RWPE1 (cell line): ENCODE results near the gene CALN1.

Source experiments
- CTCF ChIA-PET: fragments of 350-600 bp; sonication (Branson Sonifier 250); formaldehyde crosslinking; extraction: SDS; loops from one replicate; lab custom pipeline; 2021; lab: Yijun Ruan, JAX
- POLR2A ChIA-PET: fragments of 400-600 bp; formaldehyde crosslinking; extraction: SDS; loops from one replicate; lab custom pipeline; 2020; ENCODE audit warnings: antibody characterized with exemption; ENCODE audit not compliant: low non-redundant PET; lab: Yijun Ruan, JAX
- DNase-seq: peaks from one replicate; pipeline ENCODE4 v3.0.0; 2012; ENCODE audit warnings: low spot score
- H3K27ac ChIP-seq: fragments of 450-650 bp; 2 replicates; pipeline ENCODE4 v1.5.1; 2017
- TF ChIP-seq, protein P1 (sequence below): fragments of 450-650 bp; conservative IDR thresholded peaks from 2 replicates; pipeline ENCODE4 v1.5.1; 2017; ENCODE audit warnings: low read depth, mild to moderate bottlenecking

Gene CALN1

GRCh38 chr7:72435925-72436480, 23.9 kb upstream of the CALN1 start:
- TF ChIP-seq, protein P1, sequence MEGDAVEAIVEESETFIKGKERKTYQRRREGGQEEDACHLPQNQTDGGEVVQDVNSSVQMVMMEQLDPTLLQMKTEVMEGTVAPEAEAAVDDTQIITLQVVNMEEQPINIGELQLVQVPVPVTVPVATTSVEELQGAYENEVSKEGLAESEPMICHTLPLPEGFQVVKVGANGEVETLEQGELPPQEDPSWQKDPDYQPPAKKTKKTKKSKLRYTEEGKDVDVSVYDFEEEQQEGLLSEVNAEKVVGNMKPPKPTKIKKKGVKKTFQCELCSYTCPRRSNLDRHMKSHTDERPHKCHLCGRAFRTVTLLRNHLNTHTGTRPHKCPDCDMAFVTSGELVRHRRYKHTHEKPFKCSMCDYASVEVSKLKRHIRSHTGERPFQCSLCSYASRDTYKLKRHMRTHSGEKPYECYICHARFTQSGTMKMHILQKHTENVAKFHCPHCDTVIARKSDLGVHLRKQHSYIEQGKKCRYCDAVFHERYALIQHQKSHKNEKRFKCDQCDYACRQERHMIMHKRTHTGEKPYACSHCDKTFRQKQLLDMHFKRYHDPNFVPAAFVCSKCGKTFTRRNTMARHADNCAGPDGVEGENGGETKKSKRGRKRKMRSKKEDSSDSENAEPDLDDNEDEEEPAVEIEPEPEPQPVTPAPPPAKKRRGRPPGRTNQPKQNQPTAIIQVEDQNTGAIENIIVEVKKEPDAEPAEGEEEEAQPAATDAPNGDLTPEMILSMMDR, result no peak
- no peak overlapping the region for H3K27ac ChIP-seq
- ChIA-PET POLR2A (interaction anchor here (0.6 kb wide), 1 partner anchor 642 kb away, joined by 3 read pairs; no protein-coding TSS in a partner anchor), CTCF (interaction anchor here (0.8 kb wide), 1 partner anchor 8 kb away, joined by 7 read pairs; no protein-coding TSS in a partner anchor)
- DNase-seq, result no peak

DNA sequence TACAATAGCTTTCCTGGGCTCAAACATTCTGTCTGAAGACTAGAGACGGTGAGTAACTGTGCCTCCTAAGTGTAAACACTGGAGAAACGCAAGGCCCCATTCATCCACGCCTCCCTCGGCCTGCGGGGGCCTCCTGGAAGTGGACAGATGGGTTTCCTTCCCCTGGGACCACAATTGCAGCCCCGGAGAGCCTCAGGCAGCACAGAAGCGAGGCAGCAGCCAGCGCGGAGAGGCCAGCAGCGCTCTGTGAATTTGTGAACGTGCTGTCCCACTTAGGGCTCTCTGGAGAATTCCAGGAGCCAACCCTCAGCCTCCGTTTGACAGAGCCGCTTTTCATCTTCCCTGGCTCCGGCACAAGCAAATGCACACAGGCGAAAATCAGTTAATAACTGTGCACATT, 23.2 kb upstream of the CALN1 start:
- DNase-seq, result no peak
- TF ChIP-seq, protein P1, result no peak
- CTCF ChIA-PET, result interaction anchor here (0.8 kb wide), 1 partner anchor 8 kb away, joined by 7 read pairs; no protein-coding TSS in a partner anchor
- H3K27ac ChIP-seq, result no peak overlapping the region
- POLR2A ChIA-PET, result no interaction called here

DNA sequence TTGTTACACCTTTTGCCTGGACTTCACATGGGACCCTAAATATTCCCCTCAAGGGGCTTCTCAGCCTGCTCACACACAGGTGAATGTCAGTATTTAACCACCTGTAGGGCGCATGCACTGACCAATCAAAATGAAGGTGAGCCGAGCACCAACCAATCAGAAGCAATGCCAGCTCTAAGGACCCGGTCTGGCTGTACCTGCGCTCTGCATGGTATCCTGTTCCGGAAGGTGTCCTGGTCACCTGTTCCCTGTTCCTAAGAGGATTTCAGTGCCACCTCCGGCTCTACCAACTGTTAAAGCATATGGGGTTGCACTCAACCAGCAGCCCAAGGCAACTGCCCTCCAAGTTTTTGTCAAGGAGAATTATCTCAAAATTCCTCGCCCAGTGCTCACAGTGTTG, 18.4 kb upstream of the CALN1 start:
- ChIA-PET CTCF (no interaction called here), POLR2A (no interaction called here)
- no peak overlapping the region for H3K27ac ChIP-seq

GRCh38 chr7:72429316-72429715, 17.2 kb upstream of the CALN1 start:
- POLR2A ChIA-PET, result no interaction called here
- TF ChIP-seq, protein P1, result no peak
- CTCF ChIA-PET, result no interaction called here
- no peak overlapping the region for H3K27ac ChIP-seq
- DNase-seq, result no peak

More for the DNA sequence above, 18.4 kb upstream of the CALN1 start:
- TF ChIP-seq, protein P1, result no peak
- no peak for DNase-seq

DNA sequence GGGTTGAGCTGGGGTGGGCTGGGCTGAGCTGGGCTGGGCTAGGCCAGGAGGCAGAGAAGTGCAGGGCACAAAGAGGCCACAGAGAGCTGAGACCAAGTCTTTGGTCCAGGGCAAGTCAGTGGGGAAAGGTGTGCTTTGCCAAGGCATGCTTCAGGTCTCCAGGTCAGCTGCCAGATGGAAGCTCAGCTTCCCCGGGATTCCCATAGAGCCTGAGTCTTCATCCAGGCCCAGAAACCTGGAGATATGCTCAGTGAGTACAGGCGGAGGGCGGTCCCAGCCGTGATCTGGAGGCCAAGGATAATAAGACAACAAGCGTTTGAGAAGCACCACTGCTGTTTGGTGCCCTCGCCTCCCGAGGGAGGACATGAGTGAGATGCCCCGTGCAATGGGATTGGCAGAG, 4.7 kb upstream of the CALN1 start:
- no peak overlapping the region for H3K27ac ChIP-seq
- POLR2A ChIA-PET, result no interaction called here
- DNase-seq, result no peak
- CTCF ChIA-PET, result interaction anchor here (0.6 to 0.7 kb wide), 2 partner anchors 38 to 614 kb away, joined by 3 to 4 read pairs; no protein-coding TSS in a partner anchor
- TF ChIP-seq, protein P1, result no peak

- POLR2A ChIA-PET, result interaction anchor here (0.8 kb wide), 1 partner anchor 19 kb away, joined by 3 read pairs; no protein-coding TSS in a partner anchor
- CTCF ChIA-PET, result no interaction called here
- TF ChIP-seq, protein P1, result no peak
- no peak for DNase-seq
- H3K27ac ChIP-seq, result no peak overlapping the region
Measured at GRCh38 chr7:72415586-72415985, 3.4 kb upstream of the CALN1 start.
